BE2C (cell line): ENCODE data around the gene NEURL3.

Experiments
- DNase-seq: peaks from one replicate; pipeline ENCODE4 v3.0.0-alpha.2; 2020
- H3K27me3 ChIP-seq: fragments of 250-450 bp; sonication (Bioruptor Pico); 2 replicates; pipeline ENCODE4 v1.5.1; 2020; ENCODE audit warnings: mild to moderate bottlenecking
- H3K36me3 ChIP-seq: fragments of 250-450 bp; sonication (Bioruptor Pico); 2 replicates; pipeline ENCODE4 v1.5.1; 2020; ENCODE audit warnings: mild to moderate bottlenecking
- H3K4me1 ChIP-seq: fragments of 250-450 bp; sonication (Bioruptor Pico); 2 replicates; pipeline ENCODE4 v1.5.1; 2020
- H3K4me3 ChIP-seq: 2 replicates; pipeline ENCODE4 v1.5.1; 2011; ENCODE audit warnings: low read depth, low read length
- H3K9me3 ChIP-seq: fragments of 250-450 bp; sonication (Bioruptor Pico); 2 replicates; pipeline ENCODE4 v1.5.1; 2020
- TF ChIP-seq, protein P1 (sequence below): IDR thresholded peaks from 2 replicates; pipeline ENCODE4 v1.5.1; 2012; ENCODE audit warnings: mild to moderate bottlenecking, low read depth, low read length

The NEURL3 gene

DNA sequence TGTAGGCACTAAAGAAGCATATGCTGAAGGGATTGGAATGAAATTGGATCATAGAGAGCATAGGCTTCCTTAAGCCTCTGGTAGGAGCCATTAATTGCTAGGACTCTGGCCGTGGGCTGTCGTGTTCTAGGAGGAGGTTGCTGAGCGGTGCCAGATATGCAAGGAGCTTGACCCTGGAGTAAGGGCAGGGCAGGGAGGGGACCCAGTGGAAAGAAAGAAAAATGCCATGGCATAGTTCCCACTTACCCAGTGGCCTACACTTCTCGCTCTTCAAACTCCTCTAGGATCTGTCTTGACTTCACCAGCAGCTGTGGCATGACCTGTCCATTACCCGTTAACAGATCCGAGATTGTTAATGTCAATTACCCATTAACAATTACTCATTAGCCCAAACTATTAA is 53.1 kb downstream of the NEURL3 start:
- Histone ChIP-seq H3K9me3 (no peaks in the 10 kb centered on the region), H3K36me3 (no peaks in the 10 kb centered on the region), H3K4me1 (no peaks in the 10 kb centered on the region), H3K4me3 (no peak overlapping the region), H3K27me3 (no peaks in the 10 kb centered on the region)
- TF ChIP-seq, protein P1, sequence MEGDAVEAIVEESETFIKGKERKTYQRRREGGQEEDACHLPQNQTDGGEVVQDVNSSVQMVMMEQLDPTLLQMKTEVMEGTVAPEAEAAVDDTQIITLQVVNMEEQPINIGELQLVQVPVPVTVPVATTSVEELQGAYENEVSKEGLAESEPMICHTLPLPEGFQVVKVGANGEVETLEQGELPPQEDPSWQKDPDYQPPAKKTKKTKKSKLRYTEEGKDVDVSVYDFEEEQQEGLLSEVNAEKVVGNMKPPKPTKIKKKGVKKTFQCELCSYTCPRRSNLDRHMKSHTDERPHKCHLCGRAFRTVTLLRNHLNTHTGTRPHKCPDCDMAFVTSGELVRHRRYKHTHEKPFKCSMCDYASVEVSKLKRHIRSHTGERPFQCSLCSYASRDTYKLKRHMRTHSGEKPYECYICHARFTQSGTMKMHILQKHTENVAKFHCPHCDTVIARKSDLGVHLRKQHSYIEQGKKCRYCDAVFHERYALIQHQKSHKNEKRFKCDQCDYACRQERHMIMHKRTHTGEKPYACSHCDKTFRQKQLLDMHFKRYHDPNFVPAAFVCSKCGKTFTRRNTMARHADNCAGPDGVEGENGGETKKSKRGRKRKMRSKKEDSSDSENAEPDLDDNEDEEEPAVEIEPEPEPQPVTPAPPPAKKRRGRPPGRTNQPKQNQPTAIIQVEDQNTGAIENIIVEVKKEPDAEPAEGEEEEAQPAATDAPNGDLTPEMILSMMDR = no peak
- DNase-seq = no peak

DNA sequence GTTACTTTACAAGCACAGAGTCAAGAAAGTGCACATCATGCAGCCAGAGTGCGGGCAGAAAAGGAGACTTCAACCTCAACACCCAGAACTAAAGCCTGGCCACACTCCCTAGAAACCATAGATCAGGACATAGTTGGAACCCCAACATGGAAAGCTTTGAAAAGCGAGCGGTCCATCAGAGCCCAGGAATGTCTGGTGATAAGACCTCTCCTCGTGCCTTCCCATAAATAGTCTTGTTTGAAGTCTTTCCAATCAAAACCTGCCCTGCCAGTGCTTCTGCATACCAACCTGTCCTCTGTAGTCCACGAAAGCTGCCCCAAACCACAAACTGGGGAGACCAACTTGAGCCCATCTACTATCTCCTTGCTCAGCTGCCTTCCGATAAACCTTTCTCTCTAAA is 55.5 kb downstream of the NEURL3 start:
- no peaks in the 10 kb centered on the region for H3K27me3 ChIP-seq
- no peaks in the 10 kb centered on the region for H3K9me3 ChIP-seq
- TF ChIP-seq, protein P1 = no peak
- no peaks in the 10 kb centered on the region for H3K36me3 ChIP-seq
- H3K4me1 ChIP-seq = no peaks in the 10 kb centered on the region
- DNase-seq = no peak
- H3K4me3 ChIP-seq = no peak overlapping the region

DNA sequence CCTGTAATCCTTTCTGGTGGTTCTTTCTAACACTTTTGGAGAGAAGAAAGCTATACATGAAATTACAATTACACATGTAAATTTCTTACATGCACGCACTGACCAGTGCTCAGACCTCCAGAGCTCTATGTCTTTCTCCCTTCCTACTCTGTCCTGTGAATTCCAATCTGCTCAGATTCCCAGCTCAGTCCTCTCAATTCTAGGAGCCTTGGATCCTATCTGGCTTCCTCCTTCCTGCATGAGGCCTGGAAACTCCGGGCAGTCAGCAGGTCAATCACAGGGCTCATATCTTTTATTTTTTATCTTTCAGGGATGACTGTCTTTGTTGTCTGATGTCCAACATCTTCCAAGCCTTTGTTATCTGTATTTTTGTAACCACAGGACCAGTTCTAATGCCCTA is 56.0 kb downstream of the NEURL3 start:
- DNase-seq = no peak
- H3K4me3 ChIP-seq = no peak overlapping the region
- no peaks in the 10 kb centered on the region for H3K4me1 ChIP-seq
- no peaks in the 10 kb centered on the region for H3K27me3 ChIP-seq
- H3K9me3 ChIP-seq = no peaks in the 10 kb centered on the region
- H3K36me3 ChIP-seq = no peaks in the 10 kb centered on the region
- TF ChIP-seq, protein P1 = no peak

DNA sequence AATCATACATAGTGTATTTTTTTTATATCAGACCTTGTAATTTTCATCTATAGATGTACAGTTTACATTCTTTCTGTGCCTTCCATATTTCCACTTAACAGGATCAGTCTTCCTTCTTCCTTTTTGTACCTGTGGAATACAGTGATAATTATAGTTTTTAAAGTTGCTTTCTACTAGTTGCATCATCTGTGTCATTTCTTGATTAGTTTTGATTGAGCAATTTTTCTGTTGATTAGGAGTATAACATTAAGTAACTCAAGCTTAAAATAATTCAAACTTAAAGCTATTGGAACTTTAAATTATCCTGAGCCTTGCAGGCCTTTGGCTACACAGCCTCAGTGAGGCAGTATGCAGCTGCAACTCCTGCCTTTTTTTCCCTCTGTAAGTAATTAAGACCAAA is 57.4 kb downstream of the NEURL3 start:
- Histone ChIP-seq H3K4me1 (no peaks in the 10 kb centered on the region), H3K27me3 (no peaks in the 10 kb centered on the region), H3K4me3 (no peak overlapping the region), H3K36me3 (no peaks in the 10 kb centered on the region), H3K9me3 (no peaks in the 10 kb centered on the region)
- TF ChIP-seq, protein P1 = no peak
- no peak for DNase-seq
